K562 (cell line): ENCODE measurements around the gene GPR3. TPM values are rescaled to one million over a fixed set of nuclear protein-coding genes. Genes with fewer than 3 reads are reported as not detected.

ENCODE experiments used
- ATAC-seq: fragments of 200-7000 bp; cut with Tn5 transposase; 3 replicates; pipeline ENCODE4 v1.9.1; 2020; ENCODE audit warnings: moderate library complexity
- BruUV-seq: library from RNA; stranded (reverse); fragments of 400-500 nt; replicated peaks from 2 replicates; lab custom pipeline; 2021; lab: Mats Ljungman, UMichigan
- CTCF ChIA-PET: fragments of 300-600 bp; formaldehyde crosslinking; extraction: SDS; loops from one replicate; lab custom pipeline; 2021; ENCODE audit warnings: low intra/inter-chr PET ratio; lab: Yijun Ruan, JAX
- POLR2A ChIA-PET: fragments of 300-600, 350-650 bp; sonication (Branson Sonifier 250); formaldehyde crosslinking; extraction: SDS; loops from one replicate; lab custom pipeline; 2021; ENCODE audit warnings: antibody characterized with exemption, inconsistent platforms; lab: Yijun Ruan, JAX
- DNase-seq, 4 experiments: peaks; one replicate each; pipeline versions ENCODE4 v3.0.0 to v3.0.0-alpha.2; 2011 to 2018; ENCODE audit warnings: low spot score in 3 of 4, mixed read lengths in 3 of 4; ENCODE audit errors: extremely low read depth in 1 of 4
- FAIRE-seq: peaks from 2 replicates; lab custom pipeline; 2011; peaks lifted over from hg19 to GRCh38; lab: Jason Lieb, UNC
- H2AFZ ChIP-seq: 2 replicates; pipeline ENCODE4 v1.6.0; 2011; ENCODE audit warnings: low read depth, low read length, control low read depth, inconsistent platforms
- H3K27ac ChIP-seq: fragments of 200-600 bp; 3 replicates; pipeline ENCODE4 v1.8.0; 2011; ENCODE audit warnings: low read depth, mild to moderate bottlenecking, control low read depth, inconsistent platforms, low read length, moderate library complexity, mixed read lengths; ENCODE audit errors: extremely low read depth
- H3K27me3 ChIP-seq, 2 experiments: fragments of 300-600 bp in 1 of 2; 2 replicates in 1 of 2; 3 replicates in 1 of 2; pipeline versions ENCODE4 v1.6.0 to v1.8.0; 2011; ENCODE audit warnings: inconsistent platforms in 2 of 2, low read length in 2 of 2, mild to moderate bottlenecking in 1 of 2, mixed read lengths in 1 of 2, moderate library complexity in 1 of 2; ENCODE audit not compliant: control insufficient read depth in 2 of 2, insufficient read depth in 2 of 2
- H3K36me3 ChIP-seq: fragments of 300-600 bp; 3 replicates; pipeline ENCODE4 v1.8.0; 2011; ENCODE audit warnings: mild to moderate bottlenecking, low read length, inconsistent platforms; ENCODE audit not compliant: control insufficient read depth, insufficient read depth
- H3K4me1 ChIP-seq, 2 experiments: fragments of 200-600 bp in 1 of 2; replicated peaks in 1 of 2; 2 replicates in 1 of 2; 3 replicates in 1 of 2; pipeline versions ENCODE4 v1.5.1 to v1.8.0; 2011; ENCODE audit warnings: inconsistent platforms in 2 of 2, low read length in 2 of 2, mild to moderate bottlenecking in 1 of 2, mixed read lengths in 1 of 2, moderate library complexity in 1 of 2; ENCODE audit not compliant: control insufficient read depth in 2 of 2, insufficient read depth in 2 of 2
- H3K4me2 ChIP-seq: 2 replicates; pipeline ENCODE4 v1.6.1; 2011; ENCODE audit warnings: low read length, control low read depth, inconsistent platforms, mixed read lengths; ENCODE audit not compliant: insufficient read depth
- H3K4me3 ChIP-seq: fragments of 200-600 bp; sonication (generic), shearing (Covaris generic); 2 replicates; pipeline ENCODE4 v1.5.1; 2016; ENCODE audit warnings: control low read depth, inconsistent platforms
- H3K79me2 ChIP-seq: fragments of 200-600 bp; 3 replicates; pipeline ENCODE4 v1.8.0; 2011; ENCODE audit warnings: low read length, inconsistent platforms; ENCODE audit not compliant: control insufficient read depth, insufficient read depth
- H3K9ac ChIP-seq, 2 experiments: 2 replicates each; pipeline versions ENCODE4 v1.6.0 to v1.6.1; 2011; ENCODE audit warnings: low read depth in 2 of 2, low read length in 2 of 2, control low read depth in 1 of 2, inconsistent platforms in 1 of 2, mild to moderate bottlenecking in 1 of 2, mixed read lengths in 1 of 2; ENCODE audit not compliant: insufficient read depth in 1 of 2
- H3K9me1 ChIP-seq: one replicate; pipeline ENCODE4 v1.6.0; 2011; ENCODE audit warnings: inconsistent platforms, mild to moderate bottlenecking, low read length, moderate library complexity; ENCODE audit not compliant: control insufficient read depth, insufficient read depth
- H3K9me3 ChIP-seq: replicated peaks from 2 replicates; pipeline ENCODE4 v1.5.1; 2011; ENCODE audit warnings: low read depth, low read length, inconsistent platforms; ENCODE audit not compliant: control insufficient read depth, insufficient read depth
- H4K20me1 ChIP-seq: replicated peaks from 2 replicates; pipeline ENCODE4 v1.6.1; 2011; ENCODE audit warnings: low read length, inconsistent platforms, mixed read lengths; ENCODE audit not compliant: control insufficient read depth, insufficient read depth
- CREBBP ChIP-seq: IDR thresholded peaks from one replicate; pipeline ENCODE4 v1.6.1; 2012; ENCODE audit warnings: low read depth, mild to moderate bottlenecking, control low read depth, inconsistent platforms, low read length
- E2F4 ChIP-seq: sonication (generic); formaldehyde crosslinking; IDR thresholded peaks from 2 replicates; pipeline ENCODE4 v1.8.0; 2022; ENCODE audit warnings: mild to moderate bottlenecking, low read depth, missing genetic modification reagents
- GTF3C2 ChIP-seq: IDR thresholded peaks from 3 replicates; pipeline ENCODE4 v1.6.1; 2011; ENCODE audit warnings: borderline replicate concordance, mild to moderate bottlenecking, moderate library complexity; ENCODE audit not compliant: insufficient read length; ENCODE audit errors: extremely low read depth
- HDAC1 ChIP-seq, 2 experiments: fragments of 450-650 bp; IDR thresholded peaks; 2 replicates each; pipeline ENCODE4 v1.6.1; 2016 to 2017; ENCODE audit warnings: inconsistent platforms in 1 of 2, mild to moderate bottlenecking in 1 of 2, moderate library complexity in 1 of 2
- LARP7 ChIP-seq: fragments of 450-650 bp; IDR thresholded peaks from 2 replicates; pipeline ENCODE4 v1.6.1; 2016
- NR2C2 ChIP-seq, 2 experiments: fragments of 200-800 bp in 1 of 2; sonication (Bioruptor generic) in 1 of 2; sonication (generic) in 1 of 2; formaldehyde crosslinking in 1 of 2; IDR thresholded peaks; 2 replicates each; pipeline versions ENCODE4 v1.6.1 to v1.8.0; 2016 to 2022; ENCODE audit warnings: mild to moderate bottlenecking in 1 of 2, missing compliant biosample characterization in 1 of 2, missing genetic modification characterization in 1 of 2, missing genetic modification reagents in 1 of 2
- PREB ChIP-seq: sonication (generic); formaldehyde crosslinking; IDR thresholded peaks from 2 replicates; pipeline ENCODE4 v1.8.1; 2023; ENCODE audit warnings: mild to moderate bottlenecking, missing genetic modification reagents
- RFX1 ChIP-seq: fragments of 450-650 bp; IDR thresholded peaks from 2 replicates; pipeline ENCODE4 v1.6.1; 2016; ENCODE audit warnings: mild to moderate bottlenecking, moderate library complexity
- ZBTB7A ChIP-seq: IDR thresholded peaks from 2 replicates; pipeline ENCODE4 v1.6.1; 2011; ENCODE audit warnings: low read depth, mild to moderate bottlenecking, low read length, moderate library complexity, borderline replicate concordance; ENCODE audit not compliant: control insufficient read depth
- ZNF143 ChIP-seq: sonication (generic); formaldehyde crosslinking; IDR thresholded peaks from 2 replicates; pipeline ENCODE4 v1.9.0; 2022; ENCODE audit warnings: mild to moderate bottlenecking, missing genetic modification reagents
- WGBS: fragments of 100-300 bp; shearing (Covaris generic); methylation state at CpG from one replicate; pipeline ENCODE4 v1.1.6; 2016; ENCODE audit warnings: low coverage, mixed read lengths; ENCODE audit not compliant: insufficient coverage; ENCODE audit errors: missing lambda C conversion rate; 5-methylcytosine and 5-hydroxymethylcytosine counted together
- in situ Hi-C: fragments of 300-500 bp; cut with MboI; formaldehyde crosslinking; loops from 4 replicates; pipeline ENCODE4 v1.15.0; 2018; ENCODE audit warnings: inconsistent platforms, mixed read lengths
- intact Hi-C: fragments of 100-400 bp; cut with micrococcal nuclease; formaldehyde crosslinking; loops from 2 replicates; pipeline ENCODE4 v1.14.2; 2022
- polyA plus RNA-seq, 8 experiments: library from polyadenylated mRNA; depleted of rRNA in 4 of 8; stranded (reverse) in 5 of 8; unstranded in 3 of 8; fragments of >200 nt; fragmentation: Nextera tagmentation in 2 of 8; fragmentation: Illumina TruSeq in 1 of 8; extraction: Ambion mirVana in 2 of 8; extraction: Trizol in 1 of 8; gene quantifications; 2 replicates each; pipeline versions ENCODE4 v1.2.1 to v1.2.3, GENCODE V29; 2011 to 2014; ENCODE audit warnings: inconsistent platforms in 1 of 8, missing spikeins in 1 of 8
- total RNA-seq, 7 experiments: library from RNA; depleted of rRNA in 6 of 7; stranded (reverse); fragments of >200 nt in 6 of 7; fragmentation: Illumina TruSeq in 2 of 7; extraction: Trizol in 2 of 7; gene quantifications; 2 replicates each; pipeline versions ENCODE4 v1.2.1 to v1.2.3, GENCODE V29; 2011 to 2021; ENCODE audit warnings: low replicate concordance in 1 of 7
- TF ChIP-seq, protein P1 (sequence below): sonication (generic); formaldehyde crosslinking; IDR thresholded peaks from 2 replicates; pipeline ENCODE4 v1.8.1; 2022; ENCODE audit warnings: missing genetic modification reagents

GPR3 gene
- total and polyA plus RNA-seq, 9 of the 15 experiments (the other 6 are each of a cell fraction or from before 2014, with no cell fraction given) = 0.24 to 11.5 (median 3.7) TPM

DNA sequence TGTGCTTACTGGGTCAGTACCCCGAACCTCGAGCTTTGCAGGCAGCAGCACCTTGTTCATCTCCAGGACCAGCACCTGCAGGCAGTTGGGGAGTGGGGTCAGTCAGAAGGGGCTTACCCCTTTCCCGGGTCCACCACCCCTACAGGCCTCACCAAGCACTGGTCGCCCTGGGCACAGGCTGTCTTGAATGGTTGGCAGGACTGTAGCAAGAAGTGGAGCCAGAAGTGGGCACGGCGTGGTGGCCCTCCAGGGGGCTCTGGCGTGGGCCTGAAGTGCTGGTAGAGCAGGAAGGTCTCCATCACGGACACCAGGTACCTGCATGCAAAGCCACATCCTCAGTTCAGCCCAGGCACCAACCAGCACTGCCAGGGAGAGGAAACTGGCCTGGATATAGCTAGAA, 30.9 kb upstream of the GPR3 start (continued):
- TF ChIP-seq GTF3C2 = no peak
- no peak for TF ChIP-seq ZNF143 (CRISPR knock-in tag)
- no peak for TF ChIP-seq RFX1

GRCh38 chr1:27363766-27364695, 28.4 kb upstream of the GPR3 start:
- WGBS = 79% methylated on average over 26 of the region's 26 CpGs
- H3K4me2 ChIP-seq = no peak overlapping the region
- no TSS peak for BruUV-seq
- TF ChIP-seq NR2C2 (CRISPR knock-in tag; IDR thresholded peaks at IDR 0.05) = peak; percentile 88
- peak; percentile 86 for TF ChIP-seq NR2C2 (tag; IDR thresholded peaks at IDR 0.05)
- TF ChIP-seq LARP7 = no peak
- 0 out of 2 replicates have a peak, but pooled peaks have one; percentile 34 for TF ChIP-seq E2F4 (CRISPR knock-in tag)
- peak; percentile 16; the same call in 1 of the 2 replicates for TF ChIP-seq ZBTB7A
- no peak for TF ChIP-seq CREBBP
- TF ChIP-seq PREB = no peak
- TF ChIP-seq, protein P1, sequence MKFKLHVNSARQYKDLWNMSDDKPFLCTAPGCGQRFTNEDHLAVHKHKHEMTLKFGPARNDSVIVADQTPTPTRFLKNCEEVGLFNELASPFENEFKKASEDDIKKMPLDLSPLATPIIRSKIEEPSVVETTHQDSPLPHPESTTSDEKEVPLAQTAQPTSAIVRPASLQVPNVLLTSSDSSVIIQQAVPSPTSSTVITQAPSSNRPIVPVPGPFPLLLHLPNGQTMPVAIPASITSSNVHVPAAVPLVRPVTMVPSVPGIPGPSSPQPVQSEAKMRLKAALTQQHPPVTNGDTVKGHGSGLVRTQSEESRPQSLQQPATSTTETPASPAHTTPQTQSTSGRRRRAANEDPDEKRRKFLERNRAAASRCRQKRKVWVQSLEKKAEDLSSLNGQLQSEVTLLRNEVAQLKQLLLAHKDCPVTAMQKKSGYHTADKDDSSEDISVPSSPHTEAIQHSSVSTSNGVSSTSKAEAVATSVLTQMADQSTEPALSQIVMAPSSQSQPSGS (CRISPR knock-in tag) = 0 out of 2 replicates have a peak, but pooled peaks have one; percentile 37
- TF ChIP-seq HDAC1 (IDR thresholded peaks at IDR 0.05) = 0 out of 4 replicates have a peak, but pooled peaks of 1 of the 2 experiments have one; percentile 32

More at GRCh38 chr1:27363766-27364695, 28.4 kb upstream of the GPR3 start:
- no peaks in the 10 kb centered on the region for H3K9me3 ChIP-seq
- no peak for FAIRE-seq
- H3K27me3 ChIP-seq = no peaks in the 10 kb centered on the region
- intact Hi-C loops = loop anchor here (10.0 kb wide), 1 partner anchor 169 kb away; no protein-coding TSS in a partner anchor
- H3K9ac ChIP-seq = peak overlapping the region in 1 of 2 experiments; percentile 71; a peak in 2 of 4 replicates
- no peak for DNase-seq
- in situ Hi-C loops = no loop called here
- peaks cover 19 to 62% of the 10 kb centered on the region in 2 experiments; a peak in 4 of 5 replicates for H3K4me1 ChIP-seq
- ChIA-PET CTCF (no interaction called here), POLR2A (interaction anchor here (0.5 to 3.3 kb wide), 5 partner anchors 11 to 38 kb away, joined by 3 to 20 read pairs (median 9); partner anchors contain the start of gene CD164L2)
- no peaks in the 10 kb centered on the region for H3K36me3 ChIP-seq
- no peaks in the 10 kb centered on the region for H3K9me1 ChIP-seq
- no peak overlapping the region for H3K27ac ChIP-seq
- ATAC-seq = no peak
- H3K79me2 ChIP-seq = no peaks in the 10 kb centered on the region
- H2AFZ ChIP-seq = no peak overlapping the region
- H3K4me3 ChIP-seq = no peak overlapping the region
- H4K20me1 ChIP-seq = peaks cover 5% of the 10 kb centered on the region; the same call in 1 of the 2 replicates
